GM12878 (cell line): ENCODE data around the gene IQCK. TPM values are rescaled to one million over a fixed set of nuclear protein-coding genes. Genes with fewer than 3 reads are reported as not detected.

Experiments used
- ATAC-seq: fragments of 200-7000 bp; cut with Tn5 transposase; 3 replicates; pipeline ENCODE4 v1.9.1; 2020; ENCODE audit warnings: mild to moderate bottlenecking, moderate library complexity
- BruUV-seq: library from RNA; stranded (reverse); fragments of 400-500 nt; replicated peaks from 2 replicates; lab custom pipeline; 2021; lab: Mats Ljungman, UMichigan
- CTCF ChIA-PET: fragments of 300-600 bp; sonication (Branson Sonifier 250); formaldehyde crosslinking; extraction: SDS; loops from one replicate; lab custom pipeline; 2021; ENCODE audit warnings: inconsistent platforms; lab: Yijun Ruan, JAX
- POLR2A ChIA-PET: fragments of 350-600 bp; formaldehyde crosslinking; extraction: SDS; loops from one replicate; lab custom pipeline; 2021; ENCODE audit warnings: inconsistent platforms; lab: Charles Lee
- RAD21 ChIA-PET: fragments of 300-600 bp; sonication (Branson Sonifier 250); formaldehyde crosslinking; loops from one replicate; lab custom pipeline; 2023; ENCODE audit warnings: antibody characterized with exemption; ENCODE audit not compliant: unreplicated experiment; lab: Charles Lee
- SMC1A ChIA-PET: fragments of 300-600 bp; sonication (Branson Sonifier 250); formaldehyde crosslinking; loops from one replicate; lab custom pipeline; 2023; ENCODE audit not compliant: unreplicated experiment, uncharacterized antibody; lab: Charles Lee
- DNase-seq: peaks from one replicate; pipeline ENCODE4 v3.0.0-alpha.2; 2011; ENCODE audit warnings: low read depth, low spot score
- FAIRE-seq: peaks from 3 replicates; lab custom pipeline; 2011; peaks lifted over from hg19 to GRCh38; lab: Jason Lieb, UNC
- H2AFZ ChIP-seq: 2 replicates; pipeline ENCODE4 v1.6.0; 2011; ENCODE audit warnings: low read depth, low read length, control low read depth; ENCODE audit not compliant: control insufficient read depth
- H3K27ac ChIP-seq: 2 replicates; pipeline ENCODE4 v1.5.1; 2011; ENCODE audit warnings: control low read depth; ENCODE audit not compliant: control insufficient read depth, insufficient read depth
- H3K27me3 ChIP-seq, 2 experiments: replicated peaks in 1 of 2; 2 replicates each; pipeline versions ENCODE4 v1.6.0 to v1.6.1; 2011; ENCODE audit warnings: low read length in 1 of 2; ENCODE audit not compliant: control insufficient read depth in 2 of 2, insufficient read depth in 2 of 2
- H3K36me3 ChIP-seq, 2 experiments: 2 replicates each; pipeline ENCODE4 v1.5.1; 2011; ENCODE audit warnings: low read length in 1 of 2; ENCODE audit not compliant: control insufficient read depth in 2 of 2, insufficient read depth in 2 of 2
- H3K4me1 ChIP-seq: 2 replicates; pipeline ENCODE4 v1.6.1; 2011; ENCODE audit warnings: mild to moderate bottlenecking, low read length, moderate library complexity, mixed read lengths; ENCODE audit not compliant: control insufficient read depth, insufficient read depth
- H3K4me2 ChIP-seq: 2 replicates; pipeline ENCODE4 v1.6.0; 2011; ENCODE audit warnings: control low read depth; ENCODE audit not compliant: control insufficient read depth, insufficient read depth
- H3K4me3 ChIP-seq: fragments of 200-600 bp; sonication (generic); 2 replicates; pipeline ENCODE4 v1.5.1; 2016
- H3K79me2 ChIP-seq: 2 replicates; pipeline ENCODE4 v1.6.0; 2011; ENCODE audit warnings: low read length; ENCODE audit not compliant: control insufficient read depth, insufficient read depth
- H3K9ac ChIP-seq: 2 replicates; pipeline ENCODE4 v1.8.0; 2011; ENCODE audit warnings: low read length, control low read depth, mixed read lengths; ENCODE audit not compliant: control insufficient read depth, insufficient read depth
- H3K9me3 ChIP-seq: replicated peaks from 3 replicates; pipeline ENCODE4 v1.5.1; 2011; ENCODE audit warnings: mild to moderate bottlenecking, low read length; ENCODE audit not compliant: control insufficient read depth, insufficient read depth
- H4K20me1 ChIP-seq: 2 replicates; pipeline ENCODE4 v1.6.0; 2011; ENCODE audit not compliant: control insufficient read depth, insufficient read depth
- BACH1 ChIP-seq: fragments of 450-650 bp; IDR thresholded peaks from 2 replicates; pipeline ENCODE4 v1.6.1; 2017; ENCODE audit warnings: mild to moderate bottlenecking, borderline replicate concordance
- CHD4 ChIP-seq: fragments of 200-600 bp; sonication (generic); IDR thresholded peaks from 2 replicates; pipeline ENCODE4 v1.6.1; 2016; ENCODE audit warnings: mild to moderate bottlenecking
- CREB1 ChIP-seq: IDR thresholded peaks from 2 replicates; pipeline ENCODE4 v1.6.1; 2012; ENCODE audit warnings: low read depth, mild to moderate bottlenecking, inconsistent platforms
- IRF4 ChIP-seq: IDR thresholded peaks from 2 replicates; pipeline ENCODE4 v1.6.1; 2011; ENCODE audit warnings: low read depth, low read length
- IRF5 ChIP-seq: fragments of 450-650 bp; IDR thresholded peaks from 2 replicates; pipeline ENCODE4 v1.6.1; 2017; ENCODE audit warnings: borderline replicate concordance
- PKNOX1 ChIP-seq: fragments of 450-650 bp; IDR thresholded peaks from 2 replicates; pipeline ENCODE4 v1.6.1; 2016; ENCODE audit warnings: mild to moderate bottlenecking
- POLR2A ChIP-seq: IDR thresholded peaks from 2 replicates; pipeline ENCODE4 v1.6.1; 2011; ENCODE audit warnings: low read depth, mild to moderate bottlenecking, low read length
- POLR2AphosphoS5 ChIP-seq: IDR thresholded peaks from 2 replicates; pipeline ENCODE4 v1.6.1; 2011; ENCODE audit warnings: mild to moderate bottlenecking, low read length, inconsistent platforms
- SMC3 ChIP-seq: IDR thresholded peaks from 2 replicates; pipeline ENCODE4 v1.6.1; 2011; ENCODE audit warnings: low read length, improper control_type of control experiment, borderline replicate concordance
- SPI1 ChIP-seq: IDR thresholded peaks from 2 replicates; pipeline ENCODE4 v1.6.1; 2011; ENCODE audit warnings: low read depth, mild to moderate bottlenecking, low read length, moderate library complexity, borderline replicate concordance; ENCODE audit not compliant: insufficient read depth
- ZNF274 ChIP-seq: IDR thresholded peaks from one replicate; pipeline ENCODE4 v1.8.0; 2011; ENCODE audit not compliant: insufficient read length, insufficient read depth
- ZNF622 ChIP-seq: fragments of 450-650 bp; IDR thresholded peaks from 2 replicates; pipeline ENCODE4 v1.6.1; 2017; ENCODE audit warnings: mild to moderate bottlenecking, inconsistent platforms
- WGBS: methylation state at CpG from one replicate; pipeline ENCODE4 v1.1.6; 2016; ENCODE audit warnings: low lambda C conversion rate; ENCODE audit not compliant: insufficient replicate concordance, insufficient coverage; ENCODE audit errors: missing lambda C conversion rate; 5-methylcytosine and 5-hydroxymethylcytosine counted together
- in situ Hi-C: fragments of 300-500 bp; cut with MboI; formaldehyde crosslinking; loops from 9 replicates; pipeline ENCODE4 v1.14.3; 2018; ENCODE audit warnings: mixed read lengths
- intact Hi-C: fragments of 100-400 bp; cut with micrococcal nuclease; formaldehyde crosslinking; loops from one replicate; pipeline ENCODE4 v1.14.2; 2022; ENCODE audit not compliant: unreplicated experiment
- polyA plus RNA-seq, 11 experiments: library from polyadenylated mRNA; depleted of rRNA in 4 of 11; unstranded in 6 of 11; stranded (reverse) in 5 of 11; fragments of >200 nt; fragmentation: Nextera tagmentation in 4 of 11; fragmentation: Illumina TruSeq in 1 of 11; extraction: Ambion mirVana in 4 of 11; extraction: Trizol in 1 of 11; gene quantifications; 1 replicate in 1 of 11; 2 replicates in 10 of 11; pipeline versions ENCODE4 v1.2.1 to v1.2.3, GENCODE V29; 2011 to 2016; ENCODE audit warnings: inconsistent platforms in 2 of 11, missing spikeins in 2 of 11, low read depth in 1 of 11
- total RNA-seq, 4 experiments: library from RNA; depleted of rRNA in 3 of 4; stranded (reverse); fragments of >200 nt in 3 of 4; fragmentation: Illumina TruSeq in 1 of 4; extraction: Trizol in 1 of 4; gene quantifications; 2 replicates each; pipeline versions ENCODE4 v1.2.1 to v1.2.3, GENCODE V29; 2013 to 2021
- TF ChIP-seq, protein P1 (sequence below): fragments of 450-650 bp; IDR thresholded peaks from 2 replicates; pipeline ENCODE4 v1.6.1; 2017; ENCODE audit warnings: mild to moderate bottlenecking, moderate library complexity

Gene IQCK
- total and polyA plus RNA-seq, 10 of the 15 experiments (the other 5 are each of a cell fraction or from before 2014, with no cell fraction given): 1.0 to 4.2 (median 2.4) TPM

DNA sequence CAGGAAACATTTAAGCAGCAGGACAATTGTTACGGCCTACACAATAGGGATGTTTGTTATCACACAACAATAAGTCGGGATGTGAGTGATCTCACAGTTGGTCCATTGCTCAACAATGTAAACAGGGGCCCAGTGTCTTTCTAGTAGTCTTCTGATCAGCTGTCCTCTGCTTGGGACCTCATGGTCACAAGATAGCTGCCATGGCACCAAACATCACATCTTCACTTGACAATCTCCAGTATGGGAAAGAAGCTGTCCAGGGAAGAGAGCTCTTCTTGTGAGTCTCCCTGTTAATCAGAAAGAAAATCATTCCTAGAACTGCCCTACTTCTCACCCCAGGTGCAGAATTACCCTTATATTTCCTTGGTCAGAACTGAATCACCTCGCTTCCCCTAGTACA lies 172.8 kb downstream of the IQCK start (continued):
- TF ChIP-seq, protein P1, sequence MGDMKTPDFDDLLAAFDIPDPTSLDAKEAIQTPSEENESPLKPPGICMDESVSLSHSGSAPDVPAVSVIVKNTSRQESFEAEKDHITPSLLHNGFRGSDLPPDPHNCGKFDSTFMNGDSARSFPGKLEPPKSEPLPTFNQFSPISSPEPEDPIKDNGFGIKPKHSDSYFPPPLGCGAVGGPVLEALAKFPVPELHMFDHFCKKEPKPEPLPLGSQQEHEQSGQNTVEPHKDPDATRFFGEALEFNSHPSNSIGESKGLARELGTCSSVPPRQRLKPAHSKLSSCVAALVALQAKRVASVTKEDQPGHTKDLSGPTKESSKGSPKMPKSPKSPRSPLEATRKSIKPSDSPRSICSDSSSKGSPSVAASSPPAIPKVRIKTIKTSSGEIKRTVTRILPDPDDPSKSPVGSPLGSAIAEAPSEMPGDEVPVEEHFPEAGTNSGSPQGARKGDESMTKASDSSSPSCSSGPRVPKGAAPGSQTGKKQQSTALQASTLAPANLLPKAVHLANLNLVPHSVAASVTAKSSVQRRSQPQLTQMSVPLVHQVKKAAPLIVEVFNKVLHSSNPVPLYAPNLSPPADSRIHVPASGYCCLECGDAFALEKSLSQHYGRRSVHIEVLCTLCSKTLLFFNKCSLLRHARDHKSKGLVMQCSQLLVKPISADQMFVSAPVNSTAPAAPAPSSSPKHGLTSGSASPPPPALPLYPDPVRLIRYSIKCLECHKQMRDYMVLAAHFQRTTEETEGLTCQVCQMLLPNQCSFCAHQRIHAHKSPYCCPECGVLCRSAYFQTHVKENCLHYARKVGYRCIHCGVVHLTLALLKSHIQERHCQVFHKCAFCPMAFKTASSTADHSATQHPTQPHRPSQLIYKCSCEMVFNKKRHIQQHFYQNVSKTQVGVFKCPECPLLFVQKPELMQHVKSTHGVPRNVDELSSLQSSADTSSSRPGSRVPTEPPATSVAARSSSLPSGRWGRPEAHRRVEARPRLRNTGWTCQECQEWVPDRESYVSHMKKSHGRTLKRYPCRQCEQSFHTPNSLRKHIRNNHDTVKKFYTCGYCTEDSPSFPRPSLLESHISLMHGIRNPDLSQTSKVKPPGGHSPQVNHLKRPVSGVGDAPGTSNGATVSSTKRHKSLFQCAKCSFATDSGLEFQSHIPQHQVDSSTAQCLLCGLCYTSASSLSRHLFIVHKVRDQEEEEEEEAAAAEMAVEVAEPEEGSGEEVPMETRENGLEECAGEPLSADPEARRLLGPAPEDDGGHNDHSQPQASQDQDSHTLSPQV: no peak
- TF ChIP-seq ZNF622 (no peak), POLR2A (no peak)

GRCh38 chr16:19892902-19893301 lies 174.8 kb downstream of the IQCK start:
- ATAC-seq (no peak), DNase-seq (no peak), FAIRE-seq (no peak)
- intact Hi-C loops: no loop called here
- ChIA-PET RAD21 (no interaction called here), SMC1A (no interaction called here), CTCF (interaction anchor here (1.4 kb wide), 1 partner anchor 408 kb away, joined by 4 read pairs; no protein-coding TSS in a partner anchor), POLR2A (no interaction called here)
- Histone ChIP-seq H4K20me1 (no peaks in the 10 kb centered on the region), H3K9ac (no peak overlapping the region), H3K4me3 (no peak overlapping the region), H3K9me3 (no peaks in the 10 kb centered on the region; the same call in 2 of the 3 replicates), H3K4me1 (no peaks in the 10 kb centered on the region), H3K27me3 (no peaks in the 10 kb centered on the region), H2AFZ (no peak overlapping the region), H3K27ac (no peak overlapping the region), H3K36me3 (no peaks in the 10 kb centered on the region), H3K79me2 (no peaks in the 10 kb centered on the region), H3K4me2 (no peak overlapping the region)
- WGBS: 72% methylated on average over 12 of the region's 12 CpGs
- no TSS peak for BruUV-seq
- in situ Hi-C loops: no loop called here
- TF ChIP-seq BACH1 (no peak), PKNOX1 (no peak), ZNF274 (no peak), SPI1 (no peak), POLR2AphosphoS5 (no peak), CHD4 (no peak), CREB1 (no peak), IRF5 (no peak), SMC3 (no peak), IRF4 (no peak)
- TF ChIP-seq, protein P1: no peak
